Stimulated activated CD8-positive, alpha-beta memory T cell treated with anti-CD3 and anti-CD28 coated beads, Interleukin-2, amount 100 ng/mL, for 1 hour (primary cell): ENCODE data around the gene SFMBT1.

Experiments
- DNase-seq, 2 donors: peaks; one replicate each; pipeline ENCODE4 v3.0.0-alpha.2; 2020; ENCODE audit warnings: low read depth in 2 of 2

SFMBT1 gene

GRCh38 chr3:52923963-52924362, 121.9 kb downstream of the SFMBT1 start:
- DNase-seq = no peak

DNA sequence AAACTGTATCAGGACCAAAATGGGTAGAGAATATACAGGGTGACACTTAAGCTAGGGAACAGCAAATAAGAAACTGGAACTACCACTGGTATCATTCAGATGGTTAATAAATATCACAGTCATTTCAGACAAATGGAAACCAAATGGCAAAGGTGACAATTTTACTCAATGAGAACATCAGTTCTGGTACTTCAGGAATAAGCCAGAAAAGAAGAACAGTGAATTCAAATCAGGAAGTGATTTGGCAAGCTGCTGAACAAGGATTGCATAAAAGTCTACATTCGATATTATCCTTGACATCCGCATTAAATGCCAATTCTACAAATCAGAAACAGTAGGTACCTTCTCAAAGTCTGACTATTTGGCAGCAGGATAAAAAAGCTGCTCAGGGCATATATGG, 125.0 kb downstream of the SFMBT1 start:
- DNase-seq = no peak

GRCh38 chr3:52917044-52917443, 128.8 kb downstream of the SFMBT1 start:
- DNase-seq = no peak

GRCh38 chr3:52915294-52915693, 130.6 kb downstream of the SFMBT1 start:
- DNase-seq = no peak

DNA sequence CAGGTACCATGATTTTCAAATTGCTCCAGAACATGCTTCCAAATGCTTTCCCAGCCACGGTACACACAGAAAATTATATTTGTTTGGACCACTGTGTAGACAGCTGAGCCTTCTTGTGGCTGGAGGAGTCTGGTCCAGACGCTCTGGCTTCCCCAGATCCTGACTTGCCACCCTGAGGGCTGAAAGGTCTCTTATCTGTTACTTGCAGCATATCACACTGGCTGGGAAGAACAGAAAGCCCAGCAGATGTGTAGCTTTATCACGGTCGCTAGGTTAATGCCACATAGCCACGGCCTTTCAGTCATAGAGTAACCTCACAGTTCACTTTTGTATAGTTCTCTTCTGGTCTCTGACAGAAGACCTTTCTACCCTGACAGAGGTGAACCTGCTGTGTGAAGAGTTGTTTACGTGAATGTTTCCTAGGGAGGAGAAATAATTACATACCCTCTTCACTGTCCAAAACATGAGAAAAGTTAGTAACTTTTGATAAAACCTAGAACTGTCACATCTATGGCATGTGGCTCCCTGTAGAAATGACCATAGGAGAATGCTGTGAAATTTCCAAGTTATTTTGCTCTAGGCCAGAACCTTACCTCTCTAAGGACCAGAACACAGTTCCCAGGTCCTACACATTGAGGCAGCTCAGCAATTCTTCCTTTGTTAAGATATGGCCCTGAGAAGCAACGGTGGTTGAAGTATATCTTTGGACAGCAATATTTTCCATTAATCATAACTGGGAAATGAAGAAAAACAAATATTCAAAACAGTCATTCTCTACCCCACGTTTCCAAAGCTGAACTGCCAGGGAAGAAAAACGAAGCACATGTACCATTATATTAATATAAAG, 132.8 kb downstream of the SFMBT1 start:
- no peak for DNase-seq

DNA sequence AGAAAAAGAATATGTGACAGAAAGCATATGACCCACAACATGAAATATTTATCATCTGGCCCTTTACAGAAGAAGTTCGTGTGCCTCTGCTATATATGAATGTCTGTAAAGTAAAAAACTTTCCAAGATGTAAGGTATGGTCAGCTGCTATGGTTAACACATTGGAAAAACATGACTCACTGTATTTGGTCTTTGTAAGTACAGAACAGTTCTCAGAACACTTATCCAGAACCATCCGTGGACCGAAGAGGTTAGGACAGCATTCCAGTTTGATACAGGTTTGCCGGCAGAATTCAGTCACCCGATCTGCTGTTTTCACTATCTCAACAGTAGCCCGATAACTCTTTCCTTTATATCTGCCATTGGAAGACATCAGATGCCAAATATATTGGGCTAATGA, 135.1 kb downstream of the SFMBT1 start:
- no peak for DNase-seq

DNA sequence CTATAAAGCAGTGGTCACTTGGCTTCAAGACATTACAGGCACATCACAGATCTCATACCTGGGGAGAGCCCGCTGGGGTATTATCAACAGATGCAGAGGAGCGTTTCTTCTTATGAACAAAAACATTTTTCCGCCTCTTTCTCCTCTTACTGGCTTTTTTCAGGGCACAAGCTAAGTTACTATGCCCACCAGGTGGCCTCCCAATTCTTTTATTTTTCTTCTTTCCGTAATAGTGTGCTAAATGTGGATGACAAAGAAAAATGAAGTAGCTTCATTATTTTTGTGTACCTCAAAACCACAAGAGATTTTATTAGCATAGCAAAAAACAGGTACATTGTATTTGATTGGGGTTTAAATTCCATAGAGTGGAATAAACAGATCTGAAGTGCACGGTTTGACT, 138.4 kb downstream of the SFMBT1 start:
- DNase-seq = no peak

DNA sequence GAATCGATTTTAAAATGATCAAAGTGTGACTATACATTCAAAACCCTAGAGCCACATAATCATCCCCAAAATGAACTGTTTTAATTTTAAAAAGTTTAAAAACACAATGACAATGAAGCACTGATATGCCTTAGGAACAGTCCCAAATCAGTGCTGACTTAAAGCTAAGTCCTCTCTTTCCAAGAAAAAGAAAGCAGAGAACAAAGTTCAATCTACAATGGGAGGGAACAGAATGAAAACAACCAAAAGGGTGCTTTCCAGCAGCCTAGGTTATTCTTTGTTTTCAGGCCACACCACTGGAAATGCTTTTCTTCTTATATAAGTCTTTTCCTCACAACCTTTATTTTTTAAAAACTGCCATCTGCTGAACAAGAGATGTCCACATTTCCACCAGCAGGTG, 141.3 kb downstream of the SFMBT1 start:
- no peak for DNase-seq

GRCh38 chr3:52904000-52904399, 141.9 kb downstream of the SFMBT1 start:
- DNase-seq = no peak

DNA sequence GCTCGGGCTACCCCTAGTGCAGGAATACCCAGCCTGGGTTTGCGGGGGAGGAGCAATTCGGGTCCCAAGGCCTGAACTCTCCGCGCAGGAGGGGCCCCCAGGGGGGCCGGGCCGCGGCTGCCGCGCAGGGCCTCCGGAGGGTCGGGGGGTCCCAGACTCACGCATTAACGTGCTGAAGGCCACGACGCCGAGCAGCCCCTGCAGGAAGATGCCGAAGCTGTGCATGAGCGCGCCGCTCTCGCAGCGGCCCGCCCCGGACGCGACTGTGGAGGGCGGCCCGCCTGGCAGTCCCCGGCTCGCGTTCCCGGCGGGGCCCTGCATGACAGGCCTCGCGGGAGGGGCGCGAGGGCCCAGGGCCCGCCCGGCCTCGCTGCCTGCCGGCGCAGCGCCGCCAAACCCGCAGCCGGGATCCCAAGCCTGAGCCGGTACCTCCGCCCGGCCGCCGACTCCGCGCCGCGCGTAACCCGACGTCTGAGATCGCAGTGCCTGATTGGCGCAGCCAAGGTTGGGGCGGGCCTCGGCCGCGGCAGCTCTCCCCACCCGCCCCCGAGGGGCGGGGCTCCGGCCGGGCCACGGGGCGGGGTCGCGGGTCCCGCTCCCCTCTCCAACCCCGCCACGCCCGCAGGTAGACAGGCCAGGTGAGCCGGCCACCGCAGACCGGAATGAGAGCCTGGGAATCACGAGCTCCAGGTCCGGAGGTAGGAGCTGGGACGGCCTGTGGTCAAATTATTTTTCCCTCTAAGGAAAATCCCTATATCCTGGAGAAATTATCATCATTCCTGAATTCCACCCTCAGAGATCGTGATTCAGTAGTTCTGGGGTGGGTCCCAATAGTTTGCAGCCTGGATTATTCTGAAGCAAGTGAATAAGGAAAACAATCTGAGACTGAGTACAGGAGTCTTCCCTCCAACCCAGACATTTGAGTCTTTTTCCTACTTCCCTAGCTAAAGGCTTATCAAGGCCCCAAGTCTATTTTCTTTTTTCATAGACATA, 148.4 kb downstream of the SFMBT1 start, which contains the start of gene STIMATE:
Gene STIMATE (minus strand): TSS at position 419 of the 993 bp plus-strand sequence. CDS start 98 bp downstream, at position 321.
- DNase-seq = peak; percentile 61 to 74

DNA sequence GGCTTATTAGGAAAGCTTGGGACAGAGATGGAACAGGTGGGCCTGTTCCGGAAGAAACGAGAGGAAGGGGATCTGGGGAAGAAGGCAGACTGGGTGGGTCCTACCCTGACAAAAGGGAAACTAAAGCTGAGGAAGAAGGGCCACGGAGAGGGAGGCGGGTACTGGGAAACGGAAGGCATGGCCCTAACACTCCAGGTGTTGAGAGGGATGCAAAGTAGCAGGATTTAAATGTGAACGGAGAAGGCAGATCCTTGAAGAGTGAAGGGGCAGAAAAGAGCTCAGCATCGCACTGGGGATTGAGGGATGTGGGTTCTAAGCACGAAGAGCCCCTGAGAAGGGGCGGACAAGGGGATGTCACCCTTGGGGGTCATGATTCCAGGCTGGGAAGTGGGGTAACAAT, 149.3 kb downstream of the SFMBT1 start:
- no peak for DNase-seq

GRCh38 chr3:52896151-52896550, 149.7 kb downstream of the SFMBT1 start:
- no peak for DNase-seq

DNA sequence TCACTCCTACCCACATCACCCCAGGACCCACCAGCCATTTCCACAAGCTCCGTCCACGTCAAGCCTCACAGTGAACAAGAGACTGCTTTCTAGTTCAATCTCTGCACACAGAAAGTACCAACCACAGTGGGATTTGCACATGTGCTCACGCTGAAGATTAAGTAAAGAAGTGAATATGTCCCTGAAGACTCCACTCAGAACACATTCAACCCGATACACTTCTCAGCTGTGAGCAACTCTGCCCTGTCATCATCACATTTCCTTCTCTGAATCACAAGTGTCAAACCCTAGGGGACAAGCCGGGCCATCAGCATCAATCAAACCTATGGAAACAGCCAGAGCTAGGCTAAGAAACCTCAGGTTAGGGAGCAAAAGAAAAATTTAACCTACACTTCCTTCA, 150.5 kb downstream of the SFMBT1 start:
- DNase-seq = no peak

- DNase-seq = no peak
These were observed 151.1 kb downstream of the SFMBT1 start for GRCh38 chr3:52894756-52895155.

DNA sequence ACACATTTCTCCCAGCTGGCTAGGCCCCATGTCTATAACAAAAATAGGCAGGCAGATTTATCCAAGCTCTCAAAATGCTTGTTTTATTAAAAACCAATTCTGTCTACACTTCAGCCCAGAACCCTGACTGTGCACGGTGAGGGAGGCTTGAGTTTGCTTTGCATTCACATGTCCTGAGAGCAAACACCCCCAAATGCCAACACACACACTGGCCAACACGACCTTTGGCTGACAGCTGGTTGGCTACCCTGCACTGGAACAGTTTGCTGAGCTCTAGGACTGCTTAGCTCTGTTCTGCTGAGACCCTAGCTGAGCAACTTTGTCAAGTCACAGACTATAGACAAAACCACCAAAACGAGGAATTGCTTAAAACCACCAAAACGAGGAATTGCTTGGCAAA, 152.2 kb downstream of the SFMBT1 start:
- DNase-seq = no peak

DNA sequence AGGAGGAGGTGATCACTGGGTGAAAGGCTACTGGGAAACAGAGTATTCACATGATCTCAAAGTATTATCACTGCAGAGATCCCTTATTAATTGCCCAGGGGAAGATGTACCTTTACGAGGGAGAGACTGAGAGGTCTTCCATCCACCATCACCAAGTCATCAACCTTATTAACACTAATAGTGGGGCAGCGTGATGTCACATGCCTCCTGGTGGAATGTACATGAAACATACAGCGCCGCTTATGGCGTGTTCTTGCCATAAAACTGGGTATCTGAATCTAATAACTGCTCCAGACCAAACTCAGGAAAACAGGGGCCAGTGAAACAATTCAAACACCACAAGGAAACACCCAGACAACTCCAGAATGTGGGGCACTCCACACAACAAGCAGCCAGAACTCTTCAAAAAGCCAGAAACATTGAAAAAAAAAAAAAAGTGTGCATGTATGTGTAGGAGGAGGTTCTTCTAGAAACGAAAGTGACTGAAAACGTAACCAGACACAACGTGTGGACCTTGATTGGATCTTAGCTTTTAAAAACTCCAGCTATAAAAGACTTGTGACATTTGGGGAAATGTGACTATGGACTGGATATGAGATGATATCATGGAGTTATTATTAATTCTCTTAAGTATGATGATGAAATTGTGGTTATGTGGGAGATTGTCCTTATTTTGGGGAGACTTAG, 153.1 kb downstream of the SFMBT1 start:
- DNase-seq = no peak

DNA sequence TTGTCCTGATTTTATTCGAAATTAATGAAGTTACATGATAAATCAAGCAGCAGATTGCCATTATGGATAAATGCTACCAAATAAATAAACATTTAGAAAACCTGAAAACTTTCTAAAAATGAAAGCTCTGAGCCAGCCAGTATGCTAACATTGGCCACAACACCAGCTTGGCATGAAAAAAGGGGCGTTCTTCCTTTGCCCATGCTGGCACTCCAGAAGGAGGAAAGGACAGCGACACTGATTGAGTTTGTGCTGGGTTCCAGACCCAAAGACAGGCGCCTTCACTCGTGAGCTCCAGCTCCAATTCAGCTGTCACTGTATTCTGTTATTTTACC, 153.6 kb downstream of the SFMBT1 start:
- no peak for DNase-seq

DNA sequence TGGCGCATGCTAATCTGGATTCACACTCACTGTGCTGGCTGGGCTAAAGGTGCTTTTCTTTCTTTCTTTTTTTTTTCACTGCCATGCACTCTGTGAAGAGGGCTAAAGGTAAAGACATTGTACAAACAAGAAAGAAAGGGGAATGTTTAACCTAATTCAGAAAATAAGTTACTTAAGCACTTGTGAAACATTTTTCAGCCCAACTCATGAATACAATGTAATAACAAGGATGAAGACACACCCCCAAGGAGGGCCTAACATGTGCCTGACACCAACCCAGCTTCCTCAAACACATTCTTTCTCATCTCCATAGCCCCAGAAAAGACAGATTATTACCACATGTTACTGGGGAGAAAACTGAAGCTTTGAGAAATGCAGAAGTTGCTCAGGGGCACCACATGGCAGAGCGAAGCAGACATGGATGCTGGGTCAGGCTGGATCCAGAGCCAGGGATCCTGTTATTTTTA, 154.2 kb downstream of the SFMBT1 start:
- no peak for DNase-seq

GRCh38 chr3:52891164-52891563, 154.7 kb downstream of the SFMBT1 start:
- no peak for DNase-seq

GRCh38 chr3:52890735-52891134, 155.1 kb downstream of the SFMBT1 start:
- no peak for DNase-seq

GRCh38 chr3:52889901-52890300, 156.0 kb downstream of the SFMBT1 start:
- DNase-seq = no peak

DNA sequence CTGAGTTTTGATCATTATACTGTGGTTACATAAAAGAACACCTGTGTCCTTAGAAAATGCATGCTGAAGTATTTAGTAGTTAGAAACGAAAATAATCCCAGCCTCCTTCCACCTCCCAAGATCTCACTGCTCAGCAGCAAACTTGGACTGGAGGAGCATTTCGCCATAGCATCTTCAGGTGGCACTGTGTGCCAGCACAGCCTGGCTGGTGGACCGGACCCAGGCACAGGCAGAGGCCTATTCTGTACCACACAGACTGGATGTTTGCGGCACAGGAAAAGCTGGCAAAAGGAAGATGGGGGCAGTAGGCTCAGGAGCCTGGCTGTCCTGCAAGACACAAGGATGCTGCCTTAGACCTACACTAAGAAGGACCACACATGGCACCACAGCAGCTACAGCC, 158.7 kb downstream of the SFMBT1 start:
- DNase-seq = no peak
